GM19467 (cell line): ENCODE results near the gene NID2.

Source experiments
- ATAC-seq: cut with Tn5 transposase; IDR thresholded peaks from one replicate; pipeline ENCODE4 v1.9.1; 2021; ENCODE audit warnings: mild to moderate bottlenecking, moderate library complexity; ENCODE audit not compliant: unreplicated experiment

Gene NID2

DNA sequence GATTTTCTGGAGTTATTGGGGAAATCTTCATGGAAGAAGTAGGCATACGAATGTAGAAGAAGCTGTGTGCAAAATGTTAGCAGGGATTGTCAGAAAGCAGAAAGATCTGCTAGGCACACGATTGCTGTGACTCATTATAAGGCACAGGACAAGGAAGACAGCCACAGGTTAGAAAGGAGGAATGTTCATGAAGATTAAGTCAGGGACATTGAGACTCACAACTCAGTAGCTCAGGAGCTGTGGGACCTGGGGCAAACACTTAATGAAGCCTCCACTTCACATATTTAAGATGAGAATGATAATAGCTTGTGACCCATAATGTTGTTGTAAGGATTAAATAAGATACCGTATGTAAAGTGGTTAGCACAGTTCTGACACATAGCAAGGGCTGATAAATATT is 106.1 kb downstream of the NID2 start:
- ATAC-seq, result no peak

DNA sequence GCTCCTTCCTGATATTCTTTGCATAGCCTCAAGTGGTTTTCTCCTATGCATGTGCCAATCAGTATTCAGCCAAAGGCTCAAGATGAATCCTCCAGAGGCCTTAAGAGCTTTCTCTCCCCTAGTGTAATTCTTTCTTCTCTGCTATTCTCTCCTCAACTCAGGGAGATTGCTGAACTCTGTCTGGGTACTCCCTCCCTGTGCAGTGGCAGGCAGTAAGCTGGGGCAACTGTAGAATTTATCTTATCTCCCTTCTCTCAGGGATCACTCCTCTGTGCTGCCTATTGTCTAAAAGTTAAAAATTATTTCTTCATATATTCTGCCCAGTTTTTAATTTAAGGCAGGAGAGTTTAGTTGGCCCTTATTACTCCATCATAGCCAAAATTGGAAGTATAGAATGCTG is 108.0 kb downstream of the NID2 start:
- ATAC-seq, result no peak

DNA sequence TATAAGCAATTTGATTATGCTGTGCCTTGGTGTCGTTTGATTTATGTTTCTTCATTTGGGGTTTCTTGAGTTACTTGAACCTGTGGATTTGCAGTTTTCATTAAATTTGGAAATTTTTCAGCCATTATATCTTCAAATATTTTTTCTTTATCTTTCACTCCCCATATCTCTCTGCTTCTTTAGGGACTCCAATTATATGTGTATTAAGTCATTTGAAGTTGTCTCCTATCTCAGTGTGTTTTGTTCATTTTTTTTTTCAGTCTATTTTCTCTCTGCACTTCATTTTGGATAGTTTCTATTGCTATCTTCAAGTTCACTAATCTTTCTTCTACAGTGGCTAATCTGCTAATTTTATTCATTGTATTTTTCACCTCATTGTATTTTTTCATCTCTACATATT is 108.9 kb downstream of the NID2 start:
- no peak for ATAC-seq

DNA sequence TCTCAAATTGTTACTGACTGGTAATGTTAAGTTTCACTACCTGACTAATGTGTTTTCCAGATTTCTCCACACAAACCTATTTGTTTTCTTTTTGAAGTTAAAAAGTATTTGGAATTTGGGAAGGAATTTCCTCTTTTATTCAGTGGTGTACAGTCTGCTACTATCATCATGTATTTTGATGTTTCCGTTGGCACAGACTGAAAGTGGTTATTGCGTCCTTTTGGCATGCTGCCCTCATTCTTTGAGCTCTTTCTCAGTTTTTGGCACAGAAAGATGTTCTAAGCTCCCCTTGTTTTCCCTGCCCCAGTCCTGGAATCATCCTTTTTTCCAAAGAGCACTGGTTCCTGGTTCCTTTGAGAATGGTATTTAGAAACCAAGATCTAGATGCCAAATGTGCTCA is 110.9 kb downstream of the NID2 start:
- ATAC-seq, result no peak
